A204.1 (cell line): ENCODE measurements around the gene ADAP2.
"Not testable (repeated sequence)": the region's sequence is repeated elsewhere in the genome, so short reads cannot be mapped to it uniquely, and the experiment has no call there.

Experiments
- FAIRE-seq: peaks from 2 replicates; lab custom pipeline; 2012; peaks lifted over from hg19 to GRCh38; lab: Jason Lieb, UNC

The ADAP2 gene

GRCh38 chr17:30930495-30930894, 8.8 kb downstream of the ADAP2 start:
- no peak for FAIRE-seq

DNA sequence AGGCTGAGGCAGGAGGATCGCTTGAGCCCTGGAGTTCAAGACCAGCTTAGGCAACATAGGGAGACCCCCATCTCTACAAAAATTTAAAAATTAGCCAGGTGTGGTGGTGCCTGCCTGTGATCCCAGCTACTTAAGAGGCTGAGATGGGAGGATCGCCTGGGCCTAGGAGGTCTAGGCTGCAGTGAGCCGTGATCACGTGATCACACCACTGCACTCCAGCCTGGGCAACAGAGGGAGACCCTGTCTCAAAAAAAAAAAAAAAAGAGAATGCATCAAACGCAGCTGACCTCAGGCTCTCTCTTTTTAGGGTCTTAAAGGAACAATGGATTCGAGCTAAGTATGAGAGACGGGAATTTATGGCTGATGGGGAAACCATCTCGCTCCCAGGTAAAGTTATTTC, 9.8 kb downstream of the ADAP2 start:
- FAIRE-seq: not testable (repeated sequence)

- FAIRE-seq: no peak
Observed at GRCh38 chr17:30933966-30934365, 12.2 kb downstream of the ADAP2 start.

GRCh38 chr17:30939051-30939689, 17.4 kb downstream of the ADAP2 start:
- no peak for FAIRE-seq

DNA sequence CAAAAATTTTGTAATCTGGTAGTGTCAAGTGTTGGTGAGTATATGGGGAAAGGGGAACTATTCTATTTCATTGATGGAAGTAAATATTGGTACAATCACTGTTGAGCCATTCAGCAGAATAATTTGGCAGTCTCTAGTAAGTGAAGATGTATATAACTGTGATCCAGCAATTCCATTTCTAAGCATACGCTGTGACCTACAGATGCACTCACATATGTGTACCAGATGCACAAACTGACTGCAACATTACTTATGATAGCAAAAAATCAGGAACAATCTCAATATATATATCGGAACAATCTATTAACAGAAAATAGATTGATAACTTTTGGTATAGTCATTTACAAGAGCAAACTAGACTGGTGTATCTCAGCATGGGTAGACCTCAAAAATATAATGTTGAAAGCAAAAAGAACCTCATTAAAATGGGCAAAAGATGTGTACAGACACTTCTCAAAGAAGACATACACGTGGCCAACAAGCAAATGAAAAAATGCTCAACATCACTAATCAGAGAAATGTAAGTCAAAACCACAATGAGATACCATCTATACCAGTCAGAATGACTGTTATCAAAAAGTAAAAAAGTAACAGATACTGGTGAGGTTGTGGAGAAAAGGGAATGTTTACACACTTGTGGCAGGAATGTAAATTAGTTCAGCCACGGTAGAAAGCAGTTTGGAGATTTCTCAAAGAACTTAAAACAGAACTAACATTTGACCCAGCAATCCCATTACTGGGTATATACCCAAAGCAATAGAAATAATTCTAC, 20.7 kb downstream of the ADAP2 start:
- FAIRE-seq: no peak

- FAIRE-seq: no peak
Observed at GRCh38 chr17:30947796-30948195, 26.1 kb downstream of the ADAP2 start.

GRCh38 chr17:30950189-30950588, 28.4 kb downstream of the ADAP2 start:
- no peak for FAIRE-seq

DNA sequence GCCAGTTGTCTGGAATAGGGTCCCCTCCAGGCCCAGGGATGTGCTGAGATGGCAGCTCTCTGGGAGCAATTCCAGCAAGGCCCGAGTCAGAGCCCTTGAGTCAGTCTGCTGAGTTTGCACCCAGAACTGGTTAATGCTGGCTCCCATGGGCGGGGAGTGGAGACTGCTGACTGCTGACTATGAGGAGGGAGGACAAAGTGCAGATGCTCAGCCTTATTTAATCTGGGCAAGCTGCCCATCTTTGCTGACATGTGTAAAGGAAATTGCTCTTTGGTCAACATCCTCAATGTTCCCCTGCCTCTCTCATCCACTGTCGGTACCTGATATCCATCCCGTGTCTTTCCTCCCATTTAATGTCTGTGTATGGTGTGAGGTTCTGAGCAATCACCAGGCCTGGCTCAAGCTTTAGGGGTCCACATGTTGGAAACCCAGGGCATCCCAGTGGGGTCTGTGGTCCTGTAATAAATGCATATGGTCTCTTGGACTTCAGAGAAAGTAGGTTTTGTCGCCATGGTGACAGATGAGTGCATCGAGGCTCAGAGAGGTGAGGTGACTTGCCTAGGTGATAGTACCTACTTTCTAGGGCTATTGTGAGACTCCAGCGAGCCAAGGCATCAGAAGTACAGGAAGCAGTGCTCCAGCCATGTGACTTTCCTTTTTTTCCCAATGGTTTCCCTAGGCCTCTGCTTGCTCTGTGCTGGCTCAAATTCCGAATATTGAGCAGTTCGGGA, 29.1 kb downstream of the ADAP2 start:
- no peak for FAIRE-seq

GRCh38 chr17:30952638-30953393, 31.1 kb downstream of the ADAP2 start:
- FAIRE-seq: no peak

GRCh38 chr17:30954046-30954830, 32.5 kb downstream of the ADAP2 start:
- FAIRE-seq: no peak

GRCh38 chr17:30956764-30957374, 35.1 kb downstream of the ADAP2 start:
- no peak for FAIRE-seq

GRCh38 chr17:30957741-30958140, 36.0 kb downstream of the ADAP2 start:
- FAIRE-seq: no peak

GRCh38 chr17:30958187-30958586, 36.4 kb downstream of the ADAP2 start:
- FAIRE-seq: no peak

- no peak for FAIRE-seq
Observed at GRCh38 chr17:30961209-30962188, 39.8 kb downstream of the ADAP2 start.

DNA sequence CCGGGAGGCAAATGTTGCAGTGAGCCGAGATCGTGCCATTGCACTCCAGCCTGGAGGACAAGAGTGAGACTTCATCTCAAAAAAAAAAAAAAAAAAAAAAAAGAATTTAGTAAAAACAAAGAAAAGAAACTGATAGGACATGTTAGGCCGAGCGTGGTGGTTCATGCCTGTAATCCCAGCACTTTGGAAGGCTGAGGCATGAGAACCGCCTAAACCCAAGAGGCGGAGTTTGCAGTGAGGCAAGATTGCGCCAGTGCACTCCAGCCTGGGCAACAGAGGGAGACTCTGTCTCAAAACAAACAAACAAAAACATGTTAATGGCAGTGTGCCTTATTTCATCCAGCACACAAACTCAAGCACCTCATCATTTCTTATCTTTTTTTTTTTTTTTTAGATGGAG, 42.6 kb downstream of the ADAP2 start:
- not testable (repeated sequence) for FAIRE-seq

GRCh38 chr17:30964876-30965275, 43.1 kb downstream of the ADAP2 start:
- no peak for FAIRE-seq

- FAIRE-seq: no peak
Observed at GRCh38 chr17:30965686-30966085, 43.9 kb downstream of the ADAP2 start.

DNA sequence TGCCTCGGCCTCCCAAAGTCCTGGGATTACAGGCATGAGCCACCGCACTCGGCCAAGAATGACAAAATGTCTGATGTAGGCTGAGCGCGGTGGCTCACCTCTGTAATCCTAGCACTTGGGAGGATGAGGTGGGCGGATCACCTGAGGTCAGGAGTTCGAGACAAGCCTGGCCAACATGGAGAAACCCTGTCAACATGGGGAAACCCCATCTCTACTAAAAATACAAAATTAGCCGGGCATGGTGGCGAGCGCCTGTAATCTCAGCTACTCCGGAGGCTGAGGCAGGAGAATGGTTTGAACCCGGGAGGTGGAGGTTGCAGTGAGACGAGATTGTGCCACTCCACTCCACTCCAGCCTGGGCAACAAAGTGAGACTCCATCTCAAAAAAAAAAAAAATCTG, 46.2 kb downstream of the ADAP2 start:
- not testable (repeated sequence) for FAIRE-seq

GRCh38 chr17:30969989-30970830, 48.5 kb downstream of the ADAP2 start:
- no peak for FAIRE-seq
